GM18861 (cell line): ENCODE results near the gene CRTAC1.

Experiments used
- ATAC-seq: cut with Tn5 transposase; IDR thresholded peaks from one replicate; pipeline ENCODE4 v1.9.1; 2021; ENCODE audit not compliant: unreplicated experiment

The CRTAC1 gene

GRCh38 chr10:97873569-97873968 is 156.9 kb downstream of the CRTAC1 start:
- no peak for ATAC-seq

- ATAC-seq: no peak
Observed at GRCh38 chr10:97870990-97871389, 159.4 kb downstream of the CRTAC1 start.

GRCh38 chr10:97869091-97870042 is 161.1 kb downstream of the CRTAC1 start:
- ATAC-seq: peak; percentile 97

- no peak for ATAC-seq
Observed at GRCh38 chr10:97868134-97868685, 162.2 kb downstream of the CRTAC1 start.

GRCh38 chr10:97867220-97867800 is 163.1 kb downstream of the CRTAC1 start:
- no peak for ATAC-seq

- ATAC-seq: no peak
Observed at GRCh38 chr10:97866524-97867219, 163.7 kb downstream of the CRTAC1 start.

- ATAC-seq: no peak
Observed at GRCh38 chr10:97865488-97865887, 164.9 kb downstream of the CRTAC1 start.

- ATAC-seq: no peak
Observed at GRCh38 chr10:97863808-97864207, 166.6 kb downstream of the CRTAC1 start.

GRCh38 chr10:97861924-97862323 is 168.5 kb downstream of the CRTAC1 start:
- no peak for ATAC-seq

- ATAC-seq: no peak
Observed at GRCh38 chr10:97861097-97861750, 169.2 kb downstream of the CRTAC1 start.

GRCh38 chr10:97858001-97858439 is 172.4 kb downstream of the CRTAC1 start:
- no peak for ATAC-seq

GRCh38 chr10:97854743-97855142 is 175.7 kb downstream of the CRTAC1 start:
- no peak for ATAC-seq

GRCh38 chr10:97852840-97853405 is 177.5 kb downstream of the CRTAC1 start:
- ATAC-seq: no peak

- no peak for ATAC-seq
Observed at GRCh38 chr10:97852277-97852676, 178.1 kb downstream of the CRTAC1 start.

GRCh38 chr10:97851341-97852001 is 178.9 kb downstream of the CRTAC1 start:
- ATAC-seq: no peak

GRCh38 chr10:97850446-97850845 is 180.0 kb downstream of the CRTAC1 start:
- no peak for ATAC-seq

- ATAC-seq: no peak
Observed at GRCh38 chr10:97849687-97850402, 180.6 kb downstream of the CRTAC1 start, which contains the start of gene GOLGA7B. GOLGA7B (plus strand) TSS chr10:97849843; CDS start chr10:97850304, 461 bp downstream.

- ATAC-seq: no peak
Observed at GRCh38 chr10:97849103-97849686, 181.2 kb downstream of the CRTAC1 start.

- ATAC-seq: no peak
Observed at GRCh38 chr10:97844678-97845077, 185.7 kb downstream of the CRTAC1 start.
